ENCODE results near the gene SCPEP1.
A peak's percentile ranks its signal among the peaks of the same experiment; 100 is the strongest.

Gene SCPEP1

GRCh38 chr17:57043276-57043675 lies 65.3 kb downstream of the SCPEP1 start:
- TF ChIP-seq CTCF (conservative IDR thresholded peaks at IDR 0.05; ENCODE audit: low read depth, low read length): no peak

GRCh38 chr17:57044976-57045867 lies 67.3 kb downstream of the SCPEP1 start:
- no peak overlapping the region for H3K4me3 ChIP-seq (ENCODE audit: low read length)
- no peak for DNase-seq (ENCODE audit: low read depth)
- TF ChIP-seq CTCF (conservative IDR thresholded peaks at IDR 0.05; ENCODE audit: low read depth, low read length): no peak

More at GRCh38 chr17:57043276-57043675, 65.3 kb downstream of the SCPEP1 start:
- H3K4me3 ChIP-seq (ENCODE audit: low read length): no peak overlapping the region
- no peak for DNase-seq (ENCODE audit: low read depth)

DNA sequence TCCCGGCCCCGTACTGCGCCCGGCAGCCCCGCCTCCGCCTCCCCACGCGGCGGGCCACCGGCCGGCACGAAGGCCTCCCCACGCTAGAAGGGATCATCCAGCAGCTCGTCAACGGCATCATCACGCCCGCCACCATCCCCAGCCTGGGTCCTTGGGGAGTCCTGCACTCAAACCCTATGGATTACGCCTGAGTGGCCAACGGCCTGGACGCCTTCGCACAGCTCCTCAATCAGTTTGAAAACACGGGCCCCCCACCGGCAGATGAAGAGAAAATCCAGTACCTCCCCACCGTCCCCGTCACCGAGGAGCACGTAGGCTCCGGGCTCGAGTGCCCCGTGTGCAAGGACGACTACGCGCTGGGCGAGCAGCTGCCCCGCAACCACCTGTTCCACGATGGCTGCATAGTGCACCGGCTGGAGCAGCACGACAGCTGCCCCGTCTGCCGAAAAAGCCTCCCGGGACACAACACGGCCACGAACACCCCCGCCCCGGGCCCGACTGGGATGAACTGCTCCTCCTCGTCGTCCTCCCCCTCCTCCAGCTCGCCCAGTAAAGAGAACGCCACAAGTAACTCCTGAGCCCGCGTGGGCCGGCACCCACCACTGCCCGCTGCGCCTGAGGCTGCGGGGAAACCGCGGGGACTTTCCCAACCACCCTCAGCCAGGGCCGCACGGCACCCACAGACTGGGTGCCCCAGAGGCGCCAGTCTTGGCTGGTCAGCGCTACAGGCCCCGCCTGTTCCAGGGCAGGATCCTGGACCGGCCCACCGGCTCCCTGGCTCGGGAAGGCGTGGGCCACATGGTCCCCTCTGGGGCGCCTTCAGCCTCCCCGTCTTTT lies 68.2 kb downstream of the SCPEP1 start:
- H3K4me3 ChIP-seq (ENCODE audit: low read length): peak overlapping the region; percentile 17
- no peak for DNase-seq (ENCODE audit: low read depth)

GRCh38 chr17:57046749-57047148 lies 68.8 kb downstream of the SCPEP1 start:
- H3K4me3 ChIP-seq (ENCODE audit: low read length): no peak overlapping the region
- DNase-seq (ENCODE audit: low read depth): no peak
- TF ChIP-seq CTCF (conservative IDR thresholded peaks at IDR 0.05; ENCODE audit: low read depth, low read length): no peak

More for the DNA sequence above, 68.2 kb downstream of the SCPEP1 start:
- no peak for TF ChIP-seq CTCF (conservative IDR thresholded peaks at IDR 0.05; ENCODE audit: low read depth, low read length)

GRCh38 chr17:57048096-57048495 lies 70.2 kb downstream of the SCPEP1 start:
- no peak for TF ChIP-seq CTCF (conservative IDR thresholded peaks at IDR 0.05; ENCODE audit: low read depth, low read length)

DNA sequence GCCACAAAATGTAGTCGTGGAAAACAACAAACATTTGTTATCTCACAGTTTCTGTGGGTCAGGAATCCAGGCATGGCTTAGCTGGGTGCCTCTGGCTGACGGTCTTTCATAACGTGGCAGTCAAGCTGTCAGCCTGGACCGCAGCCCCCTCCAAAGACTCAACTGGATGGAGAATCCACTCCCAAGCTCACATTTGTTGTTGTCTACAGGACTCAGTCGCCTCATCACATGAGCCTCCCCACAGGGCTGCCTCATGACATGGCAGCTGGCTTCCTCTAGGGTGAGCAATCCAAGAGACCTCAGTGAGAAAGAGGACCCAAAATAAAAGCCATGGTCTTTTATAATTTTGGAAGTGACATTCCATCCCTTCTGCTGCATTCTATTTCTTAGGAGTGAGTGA lies 72.4 kb downstream of the SCPEP1 start:
- TF ChIP-seq CTCF (conservative IDR thresholded peaks at IDR 0.05; ENCODE audit: low read depth, low read length): no peak
- DNase-seq (ENCODE audit: low read depth): no peak
- H3K4me3 ChIP-seq (ENCODE audit: low read length): no peak overlapping the region

More at GRCh38 chr17:57048096-57048495, 70.2 kb downstream of the SCPEP1 start:
- DNase-seq (ENCODE audit: low read depth): no peak
- H3K4me3 ChIP-seq (ENCODE audit: low read length): no peak overlapping the region
